Measurements from ENCODE around the gene B3GNT7.
"Not testable (repeated sequence)": the region's sequence is repeated elsewhere in the genome, so short reads cannot be mapped to it uniquely, and the experiment has no call there.

B3GNT7 gene

GRCh38 chr2:231369580-231370428 lies 25.7 kb upstream of the B3GNT7 start:
- no peak for DNase-seq

DNA sequence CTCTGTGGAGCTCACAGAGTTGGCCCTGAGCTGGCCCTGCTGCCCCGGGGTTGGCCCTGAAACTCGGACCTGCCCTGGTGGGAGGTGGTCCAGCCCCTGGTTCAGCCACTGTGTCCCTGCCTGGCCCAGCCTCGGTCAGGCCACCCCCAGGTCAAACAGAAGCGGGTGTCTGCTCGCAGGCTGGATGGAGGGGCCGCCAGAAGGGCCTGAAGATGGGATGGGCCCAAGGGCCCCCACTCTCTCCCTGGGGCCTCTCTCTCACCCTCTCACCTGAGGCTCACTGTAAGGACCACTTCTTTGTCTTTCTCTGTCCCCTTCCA lies 25.1 kb upstream of the B3GNT7 start:
- no peak for DNase-seq

GRCh38 chr2:231370749-231371429 lies 24.6 kb upstream of the B3GNT7 start:
- DNase-seq = no peak

DNA sequence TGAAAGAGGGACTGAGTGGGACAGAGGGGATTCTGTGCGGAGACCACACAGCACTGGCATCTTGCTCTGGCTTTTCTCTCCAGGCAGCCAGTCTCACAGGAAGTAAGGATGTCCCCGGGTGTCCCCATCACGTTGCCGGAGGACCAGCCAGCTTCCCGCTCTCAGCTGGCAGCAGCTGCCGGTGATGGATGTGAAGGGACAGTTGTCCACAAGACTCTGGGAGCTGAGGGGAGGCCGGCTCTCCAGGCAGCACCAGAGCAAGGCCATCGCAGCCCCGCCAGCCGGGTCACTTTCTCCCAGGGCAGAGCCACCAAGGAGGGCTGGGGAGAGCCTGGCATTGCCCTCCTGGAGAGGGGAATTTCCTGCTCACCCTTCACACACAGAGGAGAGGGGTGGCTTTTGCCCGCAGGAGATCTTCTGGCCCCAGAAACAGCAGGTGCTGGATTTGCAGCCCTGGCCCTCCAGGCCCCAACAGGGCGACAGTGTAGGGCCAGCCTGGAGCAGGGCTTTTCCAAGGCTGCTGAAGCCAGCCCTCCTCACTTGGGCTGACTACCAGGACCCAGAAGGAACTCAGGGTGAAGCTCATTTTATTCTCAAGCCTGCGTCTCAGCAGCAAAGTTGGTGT lies 24.0 kb upstream of the B3GNT7 start:
- no peak for DNase-seq

GRCh38 chr2:231372326-231372725 lies 23.2 kb upstream of the B3GNT7 start:
- DNase-seq = no peak

DNA sequence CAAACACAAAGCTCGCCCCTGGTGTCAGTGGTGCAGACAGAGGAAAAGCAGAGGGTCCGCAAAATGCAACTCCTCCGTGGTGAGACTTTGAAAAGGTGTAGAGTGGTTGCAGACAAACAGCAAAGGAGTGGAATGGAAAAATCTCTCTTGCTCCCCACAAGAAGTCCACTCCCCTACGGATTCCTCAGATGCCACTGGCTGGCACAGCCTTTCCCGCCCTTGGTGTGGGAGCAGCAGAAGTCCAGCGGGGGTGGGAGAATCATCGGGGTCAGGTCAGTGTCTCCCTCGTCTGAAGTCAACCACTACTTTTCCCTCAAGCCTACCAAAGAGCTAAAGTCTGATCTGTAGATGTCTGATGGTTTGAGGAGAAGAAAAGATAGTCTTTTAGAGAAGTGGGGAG lies 22.3 kb upstream of the B3GNT7 start:
- DNase-seq = no peak

DNA sequence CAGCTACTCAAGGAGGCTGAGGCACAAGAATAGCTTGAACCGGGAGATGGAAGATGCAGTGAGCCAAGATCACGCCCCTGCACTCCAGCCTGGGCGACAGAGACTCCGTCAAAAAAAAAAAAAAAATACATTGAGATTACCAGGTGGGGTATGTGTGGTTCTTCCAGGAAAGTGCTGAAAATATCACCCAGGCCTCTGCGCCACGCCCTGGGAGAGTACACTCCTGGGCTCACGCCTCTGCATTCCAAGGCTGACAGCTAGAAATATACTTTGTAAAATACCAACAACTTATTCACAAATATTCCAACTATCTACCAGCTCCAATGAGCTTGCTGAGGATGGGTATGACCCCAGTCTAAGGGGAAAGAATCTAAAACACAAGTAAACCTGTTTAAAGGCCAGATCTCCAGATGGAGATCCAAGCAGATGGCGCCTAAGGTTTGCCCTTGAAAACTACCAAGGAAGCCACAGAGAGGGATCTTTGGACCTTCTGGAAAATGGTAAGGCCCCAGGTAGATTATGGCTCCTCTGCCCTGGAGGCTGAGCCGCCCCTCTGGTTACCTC lies 21.6 kb upstream of the B3GNT7 start:
- DNase-seq = no peak

GRCh38 chr2:231374771-231375170 lies 20.7 kb upstream of the B3GNT7 start:
- DNase-seq = no peak

GRCh38 chr2:231375994-231376615 lies 19.4 kb upstream of the B3GNT7 start:
- not testable (repeated sequence) for DNase-seq

- no peak for DNase-seq
These were observed 18.7 kb upstream of the B3GNT7 start for GRCh38 chr2:231376857-231377256.

GRCh38 chr2:231378026-231378722 lies 17.3 kb upstream of the B3GNT7 start:
- no peak for DNase-seq

- DNase-seq = no peak
These were observed 16.0 kb upstream of the B3GNT7 start for GRCh38 chr2:231379266-231380215.

- DNase-seq = no peak
These were observed 15.2 kb upstream of the B3GNT7 start for GRCh38 chr2:231380307-231380706.

DNA sequence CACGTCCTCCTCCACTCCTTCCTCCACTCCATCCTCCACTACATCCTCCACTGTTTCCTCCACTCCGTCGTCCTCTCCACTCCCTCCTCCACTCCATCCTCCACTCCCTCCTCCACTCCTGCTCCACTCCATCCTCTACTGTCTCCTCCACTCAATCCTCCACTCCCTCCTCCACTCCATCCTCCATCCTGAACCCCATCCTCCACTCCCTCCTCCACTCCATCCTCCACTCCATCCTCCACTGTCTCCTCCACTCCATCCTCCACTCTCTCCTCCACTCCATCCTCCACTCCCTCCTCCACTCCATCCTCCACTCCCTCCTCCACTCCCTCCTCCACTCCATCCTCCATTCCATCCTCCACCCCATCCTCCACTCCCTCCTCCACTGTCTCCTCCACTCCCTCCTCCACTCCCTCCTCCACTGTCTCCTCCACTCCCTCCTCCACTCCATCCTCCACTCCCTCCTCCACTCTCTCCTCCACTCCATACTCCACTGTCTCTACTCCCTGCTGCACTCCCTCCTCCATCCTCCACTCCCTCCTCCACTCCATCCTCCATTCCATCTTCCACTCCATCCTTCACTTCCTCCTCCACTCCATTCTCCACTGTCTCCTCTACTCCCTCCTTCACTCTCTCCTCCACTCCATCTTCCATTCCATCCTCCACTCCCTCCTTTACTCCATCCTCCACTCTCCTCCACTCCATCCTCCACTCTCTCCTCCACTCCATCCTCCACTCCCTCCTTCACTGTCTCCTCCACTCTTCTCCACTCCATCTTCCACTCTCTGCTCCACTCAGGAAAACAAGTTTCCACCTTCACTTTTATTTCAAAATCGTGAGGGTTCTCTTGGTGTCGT lies 14.3 kb upstream of the B3GNT7 start:
- DNase-seq = no peak

- DNase-seq = no peak
These were observed 13.4 kb upstream of the B3GNT7 start for GRCh38 chr2:231382116-231382515.

GRCh38 chr2:231383416-231384108 lies 11.9 kb upstream of the B3GNT7 start:
- no peak for DNase-seq

DNA sequence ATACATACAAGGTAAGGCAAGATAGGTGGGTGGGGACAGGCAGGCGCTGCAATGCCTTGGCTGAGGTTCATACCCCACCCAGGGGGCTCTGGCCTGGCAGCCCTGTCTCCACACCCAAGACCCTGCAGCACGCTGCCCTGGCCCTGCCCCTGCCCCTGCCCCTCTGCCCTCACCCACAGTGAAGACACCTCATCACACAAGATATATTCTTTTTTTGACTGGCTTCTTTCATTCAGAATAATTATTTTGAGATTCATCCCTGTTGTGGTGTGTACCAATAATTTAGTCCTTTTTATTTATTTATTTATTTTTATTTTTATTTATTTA lies 11.4 kb upstream of the B3GNT7 start:
- no peak for DNase-seq

DNA sequence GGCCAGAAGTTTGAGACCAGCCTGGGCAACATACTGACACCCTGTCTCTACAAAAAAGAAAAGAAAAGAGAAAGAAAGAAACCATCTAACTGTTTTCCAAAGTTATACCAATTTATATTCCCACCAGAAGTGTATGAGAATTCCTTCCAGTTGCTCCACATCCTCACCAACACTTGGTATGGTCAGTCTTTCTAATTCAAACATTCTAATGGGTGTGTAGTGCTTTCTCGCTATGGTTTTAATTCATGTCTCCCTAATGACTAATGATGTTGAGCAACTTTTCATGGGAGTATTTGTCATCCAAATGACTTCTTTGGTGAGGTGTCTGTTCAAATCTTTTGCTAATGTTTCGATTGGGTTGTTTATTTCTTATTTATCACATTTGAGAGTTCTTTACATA lies 10.5 kb upstream of the B3GNT7 start:
- DNase-seq = no peak

GRCh38 chr2:231385429-231385828 lies 10.1 kb upstream of the B3GNT7 start:
- DNase-seq = no peak

DNA sequence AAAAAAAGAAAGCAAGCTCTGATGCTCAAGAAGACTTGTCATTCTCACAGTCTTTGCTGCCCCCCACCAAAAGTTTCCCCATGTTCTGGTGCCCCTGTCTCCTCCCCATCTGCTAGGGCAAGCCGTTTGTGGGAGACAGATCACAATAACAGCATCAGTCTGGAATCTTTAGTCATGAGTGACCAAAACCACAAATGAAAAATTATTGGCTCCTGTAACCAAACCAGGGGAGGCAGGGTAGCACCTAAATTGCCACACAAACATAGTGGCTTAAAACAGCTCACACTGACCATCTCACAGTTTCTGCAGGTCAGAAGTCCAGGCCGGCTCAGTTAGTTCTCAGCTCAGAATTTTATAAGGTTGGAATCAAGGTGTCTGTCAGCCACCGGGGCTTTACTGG lies 9.1 kb upstream of the B3GNT7 start:
- DNase-seq = no peak

Data from CD4-positive, alpha-beta T cell treated with Interleukin-21 for 1 hour (primary cell).